Vagina (tissue), 2 donors: ENCODE results near the gene EEF2K. TPM values are rescaled to one million over a fixed set of nuclear protein-coding genes. Genes with fewer than 3 reads are reported as not detected.

Source experiments
- DNase-seq, 2 donors: peaks; one replicate each; pipeline ENCODE4 v3.0.0-alpha.2; 2017; ENCODE audit errors: extremely low spot score in 2 of 2
- H3K27ac ChIP-seq: fragments of 200-600 bp; sonication (generic); one replicate; pipeline ENCODE4 v1.5.1; 2019
- H3K27me3 ChIP-seq: fragments of 200-600 bp; sonication (generic); one replicate; pipeline ENCODE4 v1.5.1; 2019
- H3K36me3 ChIP-seq, 2 donors: fragments of 200-600 bp; sonication (generic); one replicate each; pipeline ENCODE4 v1.5.1; 2017 to 2019
- H3K4me1 ChIP-seq: fragments of 200-600 bp; sonication (generic); one replicate; pipeline ENCODE4 v1.5.1; 2019
- H3K4me3 ChIP-seq, 2 donors: fragments of 200-600 bp; sonication (generic); 1 replicate in 1 of 2; 2 replicates in 1 of 2; pipeline ENCODE4 v1.5.1; 2016 to 2019
- H3K9me3 ChIP-seq: fragments of 200-600 bp; sonication (generic); one replicate; pipeline ENCODE4 v1.5.1; 2019
- POLR2A ChIP-seq, 2 donors: fragments of 450-650 bp; IDR thresholded peaks; one replicate each; pipeline ENCODE4 v1.6.1; 2017; ENCODE audit warnings: antibody characterized with exemption in 2 of 2, mild to moderate bottlenecking in 2 of 2, moderate library complexity in 2 of 2
- POLR2AphosphoS5 ChIP-seq, 2 donors: sonication (generic); formaldehyde crosslinking; IDR thresholded peaks; one replicate each; pipeline ENCODE4 v1.9.0; 2017; ENCODE audit warnings: antibody characterized with exemption in 2 of 2, mild to moderate bottlenecking in 2 of 2, low read depth in 1 of 2; ENCODE audit not compliant: insufficient read depth in 1 of 2
- intact Hi-C: fragments of 100-400 bp; cut with DNase I; formaldehyde crosslinking; loops from one replicate; pipeline ENCODE4 v1.15.1; 2023
- total RNA-seq: library from RNA; depleted of rRNA; stranded (reverse); fragments of >200 nt; gene quantifications from one replicate; pipeline ENCODE4 v1.2.3, GENCODE V29; 2016
- TF ChIP-seq, protein P1 (sequence below), 3 experiments: fragments of 450-650 bp in 2 of 3; fragments of 200-600 bp in 1 of 3; sonication (generic) in 1 of 3; IDR thresholded peaks; one replicate each; pipeline ENCODE4 v1.5.1; 2017 to 2019; ENCODE audit warnings: antibody characterized with exemption in 3 of 3, mild to moderate bottlenecking in 2 of 3, moderate library complexity in 2 of 3

The EEF2K gene
- total RNA-seq, 1 donor from 2014 or later: 50.3 TPM

DNA sequence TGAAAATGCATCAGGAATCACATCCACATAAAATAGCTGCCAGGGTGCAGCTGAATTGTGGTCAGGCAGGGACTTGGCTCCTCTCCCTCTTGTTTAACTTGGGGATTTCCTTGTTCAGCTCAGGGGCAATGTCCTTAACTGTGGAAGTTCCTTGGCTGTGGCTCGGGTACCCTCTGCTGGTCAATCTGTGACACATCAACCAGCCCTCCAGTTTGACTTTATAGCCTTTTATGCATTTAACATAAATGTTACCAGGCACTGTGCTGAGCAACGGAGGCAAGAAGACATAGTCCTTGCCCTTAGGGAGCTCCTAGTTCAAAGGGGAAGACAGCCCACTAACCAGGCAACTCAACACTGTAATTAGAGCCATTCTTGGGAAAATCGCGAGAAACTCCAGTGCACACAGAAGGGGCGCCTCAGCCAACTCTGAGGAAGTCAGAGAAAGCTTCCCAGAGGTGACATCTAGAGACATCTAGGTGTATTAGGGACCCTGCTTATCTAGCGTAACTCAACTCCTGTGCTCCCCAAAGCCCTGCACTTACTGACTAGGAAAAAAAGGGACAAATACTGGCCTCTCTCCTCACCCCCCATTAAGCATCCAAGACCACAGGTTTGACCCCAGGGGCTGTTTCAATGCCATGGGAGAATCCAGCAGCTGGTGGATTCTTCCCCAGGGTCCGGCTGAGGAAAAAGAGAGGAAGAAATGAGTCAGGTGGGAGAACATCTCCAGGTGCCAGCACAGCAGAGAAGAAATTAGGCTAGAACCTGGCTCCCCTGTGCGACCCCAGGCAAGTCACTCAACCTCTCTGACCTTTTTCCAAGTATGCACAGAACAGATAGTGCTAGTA lies 17.3 kb upstream of the EEF2K start:
- intact Hi-C loops: loop anchor here (5.0 kb wide), 1 partner anchor 187 kb away; the partner anchor contains the start of gene PDZD9
- Histone ChIP-seq H3K27me3 (no peaks in the 10 kb centered on the region), H3K27ac (peak overlapping the region; percentile 97), H3K4me1 (peaks cover 42% of the 10 kb centered on the region), H3K4me3 (peak overlapping the region; percentile 70 to 85), H3K9me3 (no peaks in the 10 kb centered on the region), H3K36me3 (no peaks in the 10 kb centered on the region)
- DNase-seq: peak in 1 of 2 donors; percentile 92
- TF ChIP-seq POLR2AphosphoS5 (IDR thresholded peaks at IDR 0.05; ENCODE audit: insufficient read depth in 1 of 2, low read depth in 1 of 2) (peak in 1 of 2 donors; percentile 69), POLR2A (IDR thresholded peaks at IDR 0.05) (no peak)
- TF ChIP-seq, protein P1, sequence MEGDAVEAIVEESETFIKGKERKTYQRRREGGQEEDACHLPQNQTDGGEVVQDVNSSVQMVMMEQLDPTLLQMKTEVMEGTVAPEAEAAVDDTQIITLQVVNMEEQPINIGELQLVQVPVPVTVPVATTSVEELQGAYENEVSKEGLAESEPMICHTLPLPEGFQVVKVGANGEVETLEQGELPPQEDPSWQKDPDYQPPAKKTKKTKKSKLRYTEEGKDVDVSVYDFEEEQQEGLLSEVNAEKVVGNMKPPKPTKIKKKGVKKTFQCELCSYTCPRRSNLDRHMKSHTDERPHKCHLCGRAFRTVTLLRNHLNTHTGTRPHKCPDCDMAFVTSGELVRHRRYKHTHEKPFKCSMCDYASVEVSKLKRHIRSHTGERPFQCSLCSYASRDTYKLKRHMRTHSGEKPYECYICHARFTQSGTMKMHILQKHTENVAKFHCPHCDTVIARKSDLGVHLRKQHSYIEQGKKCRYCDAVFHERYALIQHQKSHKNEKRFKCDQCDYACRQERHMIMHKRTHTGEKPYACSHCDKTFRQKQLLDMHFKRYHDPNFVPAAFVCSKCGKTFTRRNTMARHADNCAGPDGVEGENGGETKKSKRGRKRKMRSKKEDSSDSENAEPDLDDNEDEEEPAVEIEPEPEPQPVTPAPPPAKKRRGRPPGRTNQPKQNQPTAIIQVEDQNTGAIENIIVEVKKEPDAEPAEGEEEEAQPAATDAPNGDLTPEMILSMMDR (IDR thresholded peaks at IDR 0.05): peak; percentile 57 to 85 (median 84)

DNA sequence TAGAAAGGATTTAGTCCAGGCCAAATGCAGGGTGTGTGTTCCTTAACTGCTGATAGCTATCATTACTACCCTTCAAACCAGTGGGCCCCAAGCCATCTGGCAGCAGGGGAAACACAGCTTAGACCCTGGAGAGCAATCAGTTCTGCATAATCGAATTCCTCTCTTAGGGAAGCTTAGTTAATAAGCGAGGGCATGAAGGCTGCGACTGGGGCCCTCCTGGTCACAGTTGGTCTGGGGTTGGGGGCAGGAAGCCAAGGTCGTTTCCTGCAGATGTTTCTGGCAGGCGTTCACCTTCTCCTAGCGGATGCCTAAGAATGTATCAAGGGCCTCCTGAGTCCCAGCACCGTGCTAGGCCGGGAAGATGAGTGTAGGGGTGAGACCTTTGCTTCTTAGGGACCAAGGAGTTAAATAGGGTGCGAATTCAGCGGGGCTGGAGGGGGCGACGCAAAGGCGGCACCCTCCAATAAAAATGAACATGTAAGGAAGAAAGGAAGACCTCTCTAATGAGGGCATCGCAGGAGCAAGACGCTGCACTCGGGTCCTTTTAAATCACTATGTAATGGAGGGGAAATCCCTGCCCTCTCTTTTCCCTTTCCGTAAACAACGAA lies 16.5 kb upstream of the EEF2K start:
- intact Hi-C loops: loop anchor here (5.0 kb wide), 1 partner anchor 187 kb away; the partner anchor contains the start of gene PDZD9
- Histone ChIP-seq H3K27ac (peak overlapping the region; percentile 97), H3K36me3 (no peaks in the 10 kb centered on the region), H3K27me3 (no peaks in the 10 kb centered on the region), H3K4me1 (peaks cover 45% of the 10 kb centered on the region), H3K9me3 (no peaks in the 10 kb centered on the region), H3K4me3 (peak overlapping the region; percentile 70 to 85)
- DNase-seq: peak in 1 of 2 donors; percentile 94
- TF ChIP-seq POLR2A (IDR thresholded peaks at IDR 0.05) (no peak), POLR2AphosphoS5 (IDR thresholded peaks at IDR 0.05; ENCODE audit: insufficient read depth in 1 of 2, low read depth in 1 of 2) (no peak)
- TF ChIP-seq, protein P1 (IDR thresholded peaks at IDR 0.05): no peak

DNA sequence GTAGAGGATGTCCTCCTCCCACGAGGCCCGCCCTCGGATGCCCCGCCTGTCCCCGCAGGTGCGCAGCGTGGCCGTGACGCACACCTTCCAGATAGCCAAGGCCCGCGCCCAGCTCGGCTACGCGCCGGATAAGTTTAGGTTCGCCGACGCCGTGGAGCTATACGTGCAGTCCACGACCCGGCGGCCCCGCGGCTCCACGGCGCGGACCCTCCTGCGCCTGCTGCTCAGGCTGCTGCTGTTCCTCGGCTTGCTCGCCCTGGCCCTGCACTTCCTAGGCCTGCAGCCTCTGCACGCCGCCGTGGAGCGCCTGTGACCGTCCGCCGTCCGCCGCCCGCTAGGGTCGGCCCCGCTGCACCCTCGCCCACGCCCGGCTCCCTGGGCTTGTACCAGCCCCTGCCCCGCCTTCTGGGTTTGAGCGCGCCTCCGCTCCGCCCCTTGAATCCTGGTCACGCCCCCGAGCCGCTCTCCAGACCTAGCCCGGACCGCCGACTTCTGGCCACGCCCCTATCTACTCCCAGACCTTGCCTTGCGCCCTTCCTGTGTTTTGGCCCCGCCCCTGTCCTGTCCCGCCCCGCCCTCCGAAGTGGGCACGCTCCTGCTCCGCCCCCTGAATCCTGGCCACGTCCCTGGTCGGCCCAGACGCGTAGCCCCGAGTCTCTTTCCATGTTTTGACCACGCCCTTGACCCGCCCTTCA lies 15.8 kb upstream of the EEF2K start:
- Histone ChIP-seq H3K4me3 (peak overlapping the region; percentile 70 to 85), H3K27ac (peak overlapping the region; percentile 97), H3K36me3 (no peaks in the 10 kb centered on the region), H3K4me1 (peaks cover 45% of the 10 kb centered on the region), H3K9me3 (no peaks in the 10 kb centered on the region), H3K27me3 (no peaks in the 10 kb centered on the region)
- intact Hi-C loops: no loop called here
- TF ChIP-seq POLR2AphosphoS5 (IDR thresholded peaks at IDR 0.05; ENCODE audit: insufficient read depth in 1 of 2, low read depth in 1 of 2) (peak; percentile 55 to 85), POLR2A (IDR thresholded peaks at IDR 0.05) (peak in 1 of 2 donors; percentile 83)
- TF ChIP-seq, protein P1 (IDR thresholded peaks at IDR 0.05): no peak
- DNase-seq: peak; percentile 100

DNA sequence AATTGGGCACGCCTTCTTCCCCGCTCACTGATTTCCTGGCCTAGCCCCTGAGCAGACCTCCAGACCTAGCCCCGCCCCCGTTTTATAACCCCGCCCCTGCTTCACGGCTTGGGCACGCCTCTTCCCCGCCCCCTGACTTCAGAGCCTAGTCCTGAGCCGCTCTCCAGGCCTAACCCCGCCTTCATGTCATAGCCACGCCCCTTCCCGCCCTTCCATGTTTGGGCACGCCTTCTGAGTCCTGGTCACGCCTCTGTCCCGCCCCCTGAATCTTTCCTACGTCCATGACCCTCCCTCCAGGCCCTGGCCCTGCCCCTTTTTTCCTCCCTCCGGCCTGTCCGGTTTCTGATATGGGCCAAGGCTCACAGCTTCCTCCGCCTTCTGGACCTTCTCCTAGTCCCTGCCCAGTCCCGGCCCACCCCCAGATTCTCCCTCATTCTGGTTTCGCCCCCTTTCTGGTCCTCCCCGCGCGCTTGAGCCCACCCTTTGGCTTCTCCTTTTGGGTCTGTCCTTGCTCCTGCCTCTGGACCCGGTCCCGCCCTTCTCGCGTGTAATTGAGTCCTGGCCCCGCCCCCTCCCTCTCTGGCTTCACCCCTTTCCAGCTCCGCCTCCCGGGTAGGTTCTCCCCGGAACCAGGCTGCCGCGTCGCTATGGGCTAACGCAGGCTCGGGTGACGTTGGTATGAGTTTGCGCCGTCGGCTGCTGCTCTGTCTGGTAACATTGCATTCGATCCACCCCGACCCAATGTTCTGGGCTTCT lies 15.1 kb upstream of the EEF2K start:
- H3K27ac ChIP-seq: peak overlapping the region; percentile 97
- TF ChIP-seq POLR2A (IDR thresholded peaks at IDR 0.05) (peak in 1 of 2 donors; percentile 97), POLR2AphosphoS5 (IDR thresholded peaks at IDR 0.05; ENCODE audit: insufficient read depth in 1 of 2, low read depth in 1 of 2) (peak; percentile 81 to 97)
- TF ChIP-seq, protein P1 (IDR thresholded peaks at IDR 0.05): no peak
- H3K4me3 ChIP-seq: peak overlapping the region; percentile 46 to 70
- no peaks in the 10 kb centered on the region for H3K36me3 ChIP-seq
- no peaks in the 10 kb centered on the region for H3K27me3 ChIP-seq
- DNase-seq: peak; percentile 100
- intact Hi-C loops: no loop called here
- no peaks in the 10 kb centered on the region for H3K9me3 ChIP-seq
- peaks cover 45% of the 10 kb centered on the region for H3K4me1 ChIP-seq
